ENCODE data around the gene CACNA1G.

CACNA1G gene

DNA sequence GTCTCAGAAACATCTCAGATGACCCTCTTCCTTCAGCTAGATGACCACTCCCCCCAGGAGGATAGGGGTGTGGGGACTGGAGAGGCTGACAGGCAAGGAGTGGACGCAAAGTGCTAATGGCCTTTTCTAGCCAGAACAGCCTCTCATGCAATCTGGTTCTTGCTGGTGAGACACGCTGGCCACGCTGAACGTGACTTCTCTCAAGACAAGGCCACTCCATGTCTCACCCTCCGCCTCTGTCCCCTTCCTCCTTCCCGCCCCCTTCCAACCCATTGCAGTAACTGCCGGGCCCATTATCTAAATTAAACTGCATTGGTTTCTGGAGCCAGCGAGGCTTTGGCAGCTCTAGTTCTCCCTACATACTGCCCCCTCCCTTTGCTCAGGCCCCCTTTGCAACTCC, 9.5 kb downstream of the CACNA1G start:
- DNase-seq: no peak

DNA sequence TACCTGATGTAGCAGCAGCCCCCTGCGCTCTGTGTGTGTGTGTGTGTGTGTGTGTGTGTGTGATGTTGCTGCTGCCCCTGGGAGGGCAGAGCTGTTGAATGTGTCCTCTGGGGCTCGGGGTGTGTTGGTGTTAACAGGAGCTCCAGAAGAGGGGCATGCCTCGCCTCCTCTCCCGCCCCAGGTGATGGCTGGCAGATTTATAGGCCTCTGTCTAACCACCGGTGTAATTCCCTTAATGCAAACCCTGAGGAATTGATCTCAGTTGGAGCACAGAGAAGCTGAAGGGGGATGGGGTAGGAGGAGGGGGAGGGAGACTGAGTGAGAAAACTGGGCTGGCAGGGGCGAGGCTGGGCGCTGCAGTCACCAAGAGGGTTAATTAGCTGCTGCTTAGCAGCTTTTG, 10.0 kb downstream of the CACNA1G start:
- no peak for DNase-seq

DNA sequence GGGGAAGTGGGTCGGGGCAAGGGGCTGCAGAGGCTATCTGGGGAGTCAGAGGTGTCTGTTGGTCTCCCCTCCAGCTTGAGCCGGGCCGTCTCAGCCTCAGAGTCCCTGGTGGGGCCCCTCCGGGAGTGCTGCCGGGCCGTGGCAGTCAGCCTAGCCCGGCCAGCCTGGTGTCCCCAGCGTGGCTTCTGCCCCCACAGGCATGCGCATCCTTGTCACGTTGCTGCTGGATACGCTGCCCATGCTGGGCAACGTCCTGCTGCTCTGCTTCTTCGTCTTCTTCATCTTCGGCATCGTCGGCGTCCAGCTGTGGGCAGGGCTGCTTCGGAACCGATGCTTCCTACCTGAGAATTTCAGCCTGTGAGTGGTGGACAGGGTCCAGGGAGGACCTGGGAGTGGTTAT, 11.2 kb downstream of the CACNA1G start:
- DNase-seq: no peak

DNA sequence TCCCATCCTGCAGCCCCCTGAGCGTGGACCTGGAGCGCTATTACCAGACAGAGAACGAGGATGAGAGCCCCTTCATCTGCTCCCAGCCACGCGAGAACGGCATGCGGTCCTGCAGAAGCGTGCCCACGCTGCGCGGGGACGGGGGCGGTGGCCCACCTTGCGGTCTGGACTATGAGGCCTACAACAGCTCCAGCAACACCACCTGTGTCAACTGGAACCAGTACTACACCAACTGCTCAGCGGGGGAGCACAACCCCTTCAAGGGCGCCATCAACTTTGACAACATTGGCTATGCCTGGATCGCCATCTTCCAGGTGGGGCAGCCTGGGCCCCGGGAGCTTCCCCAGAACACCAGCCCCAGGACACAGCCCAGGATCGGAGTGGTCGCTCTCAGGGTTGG, 12.0 kb downstream of the CACNA1G start:
- DNase-seq: no peak

DNA sequence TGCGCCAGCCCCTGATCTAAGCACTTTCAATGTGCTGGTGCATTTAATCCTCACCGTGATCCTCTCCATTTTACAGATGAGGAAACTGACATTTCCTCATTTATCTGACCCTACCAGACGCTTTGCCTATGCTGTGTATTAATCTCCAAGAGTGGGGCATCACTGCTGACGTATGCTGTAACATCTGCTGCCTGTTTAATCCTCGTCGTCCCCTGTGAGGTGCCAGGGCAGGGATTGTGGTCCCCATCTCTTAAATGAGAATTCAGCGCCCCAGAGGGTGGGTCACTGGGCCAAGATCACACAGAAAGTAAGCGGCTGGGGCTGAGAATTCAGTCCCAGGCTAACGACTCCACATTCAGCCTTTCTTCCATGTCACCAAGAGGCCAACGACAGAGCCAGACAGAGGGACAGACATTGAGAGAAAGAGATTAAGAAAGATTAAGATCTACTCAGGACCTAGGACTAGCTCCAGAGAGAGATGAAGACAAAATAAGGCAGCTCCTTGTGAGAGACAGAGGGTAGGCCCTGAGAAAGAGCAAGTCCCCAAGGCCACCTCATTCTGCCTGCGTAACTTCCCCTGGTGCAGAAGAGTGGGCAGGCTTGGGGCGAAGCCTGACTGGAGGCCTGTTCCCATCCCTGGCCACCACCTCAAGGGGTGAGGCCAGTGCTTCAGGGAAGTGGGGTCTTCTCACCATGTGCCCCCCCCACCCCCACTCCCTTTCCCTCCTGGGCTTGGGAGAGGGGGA, 13.5 kb downstream of the CACNA1G start:
- DNase-seq: no peak

DNA sequence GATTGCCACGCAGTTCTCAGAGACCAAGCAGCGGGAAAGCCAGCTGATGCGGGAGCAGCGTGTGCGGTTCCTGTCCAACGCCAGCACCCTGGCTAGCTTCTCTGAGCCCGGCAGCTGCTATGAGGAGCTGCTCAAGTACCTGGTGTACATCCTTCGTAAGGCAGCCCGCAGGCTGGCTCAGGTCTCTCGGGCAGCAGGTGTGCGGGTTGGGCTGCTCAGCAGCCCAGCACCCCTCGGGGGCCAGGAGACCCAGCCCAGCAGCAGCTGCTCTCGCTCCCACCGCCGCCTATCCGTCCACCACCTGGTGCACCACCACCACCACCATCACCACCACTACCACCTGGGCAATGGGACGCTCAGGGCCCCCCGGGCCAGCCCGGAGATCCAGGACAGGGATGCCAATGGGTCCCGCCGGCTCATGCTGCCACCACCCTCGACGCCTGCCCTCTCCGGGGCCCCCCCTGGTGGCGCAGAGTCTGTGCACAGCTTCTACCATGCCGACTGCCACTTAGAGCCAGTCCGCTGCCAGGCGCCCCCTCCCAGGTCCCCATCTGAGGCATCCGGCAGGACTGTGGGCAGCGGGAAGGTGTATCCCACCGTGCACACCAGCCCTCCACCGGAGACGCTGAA, 15.2 kb downstream of the CACNA1G start:
- DNase-seq: peak; percentile 53

DNA sequence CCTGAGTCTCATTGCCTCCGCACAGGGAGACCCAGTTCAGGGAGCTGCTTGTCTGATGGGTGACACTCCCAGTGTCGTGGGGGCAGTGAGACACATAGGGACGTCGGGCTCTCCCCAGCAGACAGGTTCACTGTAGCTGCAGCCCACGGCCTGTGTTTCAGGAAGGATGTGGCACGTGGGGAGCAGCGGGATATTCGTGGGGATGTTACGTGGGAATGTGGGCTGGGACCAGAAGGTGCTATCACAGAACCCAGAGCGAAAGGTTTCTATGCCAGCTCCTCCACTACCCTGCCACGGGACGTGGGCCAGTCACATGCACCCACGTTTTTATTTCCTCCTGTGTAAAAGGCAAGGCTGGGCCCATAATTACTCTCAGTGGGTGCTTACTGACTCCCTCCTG, 16.3 kb downstream of the CACNA1G start:
- no peak for DNase-seq

DNA sequence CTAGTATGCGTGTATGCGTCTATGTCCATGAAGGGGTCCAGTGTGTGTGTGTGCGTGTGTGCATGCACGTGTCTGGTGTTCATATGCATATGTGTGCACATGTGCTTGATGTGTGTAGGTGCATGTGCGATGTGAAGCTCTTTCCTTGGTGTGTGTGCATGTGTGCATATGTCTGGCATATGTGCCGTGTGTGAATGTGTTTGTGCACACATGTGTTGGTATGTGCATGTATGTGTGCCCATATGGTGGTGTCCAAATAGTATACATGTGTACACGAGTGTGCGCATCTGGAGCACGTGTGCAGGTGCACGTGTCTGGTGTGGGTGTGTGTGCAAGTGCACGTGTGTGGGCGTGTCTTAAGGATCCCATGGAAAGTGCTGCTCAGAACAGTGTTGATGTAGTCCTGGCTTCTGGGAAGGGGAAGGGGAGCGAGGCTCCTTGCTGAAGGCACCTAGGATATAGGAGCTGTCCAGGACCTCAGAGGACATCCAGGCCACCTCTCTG, 17.0 kb downstream of the CACNA1G start:
- DNase-seq: no peak

DNA sequence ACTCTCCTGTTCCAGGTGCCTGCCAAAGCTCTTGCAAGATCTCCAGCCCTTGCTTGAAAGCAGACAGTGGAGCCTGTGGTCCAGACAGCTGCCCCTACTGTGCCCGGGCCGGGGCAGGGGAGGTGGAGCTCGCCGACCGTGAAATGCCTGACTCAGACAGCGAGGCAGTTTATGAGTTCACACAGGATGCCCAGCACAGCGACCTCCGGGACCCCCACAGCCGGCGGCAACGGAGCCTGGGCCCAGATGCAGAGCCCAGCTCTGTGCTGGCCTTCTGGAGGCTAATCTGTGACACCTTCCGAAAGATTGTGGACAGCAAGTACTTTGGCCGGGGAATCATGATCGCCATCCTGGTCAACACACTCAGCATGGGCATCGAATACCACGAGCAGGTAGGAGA, 17.7 kb downstream of the CACNA1G start:
- no peak for DNase-seq

DNA sequence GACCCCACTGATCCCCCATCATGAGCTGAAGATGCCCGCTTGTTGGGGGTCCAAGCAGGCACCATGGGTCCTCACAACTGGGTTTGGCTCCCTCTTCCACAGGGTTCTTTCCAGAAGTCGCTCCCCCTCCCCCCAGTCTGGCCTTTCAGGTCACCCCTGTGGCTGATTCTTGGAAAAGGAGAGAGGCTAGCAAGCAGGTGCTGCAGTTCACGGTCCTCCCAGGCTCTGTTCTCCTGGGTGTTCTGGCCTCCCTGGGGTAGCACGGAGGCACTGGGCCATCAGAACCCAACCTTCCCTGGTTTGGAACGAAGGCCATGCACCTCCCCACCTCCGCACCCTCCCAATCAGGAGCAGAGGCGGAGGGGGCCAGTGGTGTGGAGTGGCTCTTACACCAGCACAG, 18.9 kb downstream of the CACNA1G start:
- DNase-seq: no peak

DNA sequence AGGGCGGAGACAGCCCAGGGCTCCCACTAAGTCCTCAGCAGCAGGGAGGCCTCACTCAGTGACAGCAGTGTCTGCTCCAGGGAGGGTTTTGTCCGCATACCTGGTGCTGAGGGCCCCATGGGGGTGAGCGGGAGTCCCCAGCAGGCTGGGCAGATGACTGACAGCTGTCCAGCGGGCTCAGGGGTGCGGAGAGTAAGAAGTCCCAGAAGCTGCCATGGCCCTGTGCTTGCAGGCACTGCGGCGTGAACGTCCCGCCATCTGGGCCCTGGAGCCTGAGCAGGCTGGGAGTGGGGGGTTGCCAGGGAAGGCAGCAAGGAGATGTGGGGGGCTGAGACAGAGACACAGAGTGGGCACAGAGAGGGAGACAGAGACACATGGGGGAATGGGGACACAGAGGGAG, 20.1 kb downstream of the CACNA1G start:
- no peak for DNase-seq

DNA sequence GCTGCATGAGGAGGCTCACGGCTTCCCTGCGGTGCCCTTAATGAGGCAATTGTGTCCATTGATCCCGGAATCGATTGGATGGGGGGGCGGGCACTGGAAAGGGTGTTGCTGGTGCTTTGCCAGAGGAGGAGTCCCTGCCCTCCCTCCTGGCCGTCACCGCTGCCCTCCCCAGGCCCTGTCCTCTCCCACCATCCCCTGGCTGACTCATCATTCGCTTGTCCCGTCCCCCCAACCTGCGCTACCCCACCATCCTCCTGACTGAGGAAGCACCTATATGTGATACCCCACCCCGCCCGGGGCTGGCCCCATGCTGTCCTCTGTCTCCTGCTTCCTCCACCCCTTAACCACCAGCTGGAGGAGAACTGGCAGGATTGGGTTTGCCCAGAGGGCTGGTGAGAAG, 20.8 kb downstream of the CACNA1G start:
- DNase-seq: no peak

DNA sequence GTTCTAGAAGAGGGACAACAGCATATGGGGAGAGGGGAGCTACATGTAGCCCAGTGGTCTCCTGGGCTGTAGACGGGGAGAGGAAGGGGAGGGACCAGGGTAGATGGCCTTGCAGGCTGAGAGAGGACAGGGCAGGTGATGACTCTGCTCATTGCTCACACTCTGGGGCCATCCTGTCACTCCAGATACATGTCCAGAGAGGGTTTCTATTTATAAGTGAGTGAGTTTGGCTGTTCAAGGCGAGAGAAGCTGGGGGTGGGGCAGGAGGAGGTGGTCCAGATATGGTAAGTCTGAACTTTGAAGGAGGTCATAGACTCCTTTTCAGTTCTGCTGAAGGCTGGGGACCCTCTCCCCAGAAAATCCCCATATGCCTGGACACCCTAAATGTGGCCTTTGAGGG, 22.2 kb downstream of the CACNA1G start:
- DNase-seq: no peak

DNA sequence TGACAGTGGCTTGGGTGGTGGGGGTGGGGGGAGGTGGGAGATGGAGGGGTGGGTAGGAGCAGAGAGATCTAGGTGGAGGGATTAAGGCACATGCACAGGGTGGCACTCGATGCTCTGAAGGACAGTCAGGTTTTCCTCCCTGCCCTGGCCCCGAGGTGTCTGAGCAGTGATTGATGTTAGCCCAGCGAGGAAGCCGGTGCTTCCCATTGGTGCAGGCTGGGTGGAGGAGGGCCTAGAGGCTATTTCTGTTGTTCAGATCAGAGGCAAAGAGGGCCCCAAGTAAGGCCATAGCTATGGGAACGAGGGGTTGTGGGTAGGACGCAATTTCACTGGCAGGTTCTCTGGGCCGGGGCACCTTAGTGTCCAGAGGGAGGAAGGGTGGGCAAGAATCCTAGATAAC, 23.1 kb downstream of the CACNA1G start:
- no peak for DNase-seq

DNA sequence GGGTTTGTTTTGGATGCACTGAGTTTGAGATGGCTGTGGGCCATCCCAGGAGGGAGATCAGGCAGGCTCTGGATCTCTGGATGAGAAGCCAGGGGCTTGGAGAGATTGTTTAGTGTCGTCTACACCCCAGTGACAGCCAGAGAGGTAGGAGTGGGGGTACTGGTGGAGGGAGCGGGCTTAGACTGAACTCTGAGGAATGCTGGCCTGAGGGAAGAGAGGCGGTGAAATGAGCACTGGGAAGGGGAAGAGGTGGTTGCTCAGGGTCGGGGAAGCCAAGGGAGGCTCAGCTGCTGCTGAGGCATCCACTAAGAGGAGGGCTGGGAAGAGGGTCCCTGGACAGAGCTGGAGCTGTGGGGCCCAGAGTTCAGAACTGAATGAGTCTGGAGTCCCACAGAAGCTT, 23.6 kb downstream of the CACNA1G start:
- no peak for DNase-seq

DNA sequence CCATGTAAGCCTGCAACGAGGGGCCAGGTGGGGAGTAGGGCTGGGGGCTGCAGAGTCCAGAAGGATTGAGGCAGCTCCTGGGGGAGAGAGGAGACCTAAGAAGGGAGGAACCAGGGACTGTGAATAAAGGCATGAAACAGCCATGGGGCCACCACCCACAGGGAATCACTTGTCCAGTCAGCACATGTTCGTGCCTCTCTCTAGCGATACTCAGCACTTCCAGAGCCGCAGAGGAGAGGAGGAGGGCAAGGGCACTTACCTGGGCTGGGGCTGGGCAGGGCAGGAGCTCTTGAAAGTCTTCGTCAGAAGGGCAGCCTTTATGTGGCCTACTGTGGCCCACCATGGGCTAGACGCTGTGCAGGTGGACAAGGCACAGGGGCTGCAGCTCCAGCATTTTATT, 24.2 kb downstream of the CACNA1G start:
- DNase-seq: peak; percentile 83

DNA sequence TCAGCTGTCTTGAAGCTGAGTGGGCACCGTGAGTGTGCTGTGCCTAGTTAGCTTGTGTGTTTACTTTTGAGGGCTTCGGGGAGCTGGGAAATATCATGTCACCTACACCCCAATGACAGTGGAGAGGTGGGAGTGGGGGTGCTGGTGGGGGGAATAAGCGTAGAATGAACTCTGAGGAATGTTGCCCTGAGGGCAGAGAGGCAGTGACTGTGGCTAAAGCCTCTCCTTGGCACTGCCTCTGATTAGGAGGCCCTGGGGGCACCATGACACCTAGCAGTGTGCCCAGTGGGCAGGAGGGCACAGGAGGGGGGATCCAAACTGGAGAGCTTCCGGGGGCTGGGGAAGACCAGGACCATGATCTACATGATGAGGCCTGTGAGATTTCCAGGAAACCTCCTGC, 24.8 kb downstream of the CACNA1G start:
- DNase-seq: no peak

DNA sequence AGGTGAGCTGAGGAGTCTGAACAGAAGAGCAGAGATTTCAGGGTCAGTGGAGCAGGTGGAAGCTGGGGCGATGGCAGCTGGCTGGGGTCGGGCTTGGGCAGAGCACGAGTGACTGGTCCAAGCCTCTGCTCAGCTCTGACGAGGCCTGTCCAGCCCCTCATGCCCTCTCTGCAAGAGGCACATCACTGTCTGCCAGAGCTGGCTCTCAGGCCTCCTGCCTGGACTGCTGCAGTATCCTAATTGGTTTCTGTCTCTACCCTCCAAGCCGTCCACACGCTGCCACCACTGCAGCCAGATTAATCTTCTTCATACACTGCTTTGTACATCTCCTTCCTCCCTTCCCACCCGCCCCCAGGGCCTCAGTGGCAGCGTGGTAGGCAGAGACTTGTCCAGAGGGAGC, 25.4 kb downstream of the CACNA1G start:
- no peak for DNase-seq

DNA sequence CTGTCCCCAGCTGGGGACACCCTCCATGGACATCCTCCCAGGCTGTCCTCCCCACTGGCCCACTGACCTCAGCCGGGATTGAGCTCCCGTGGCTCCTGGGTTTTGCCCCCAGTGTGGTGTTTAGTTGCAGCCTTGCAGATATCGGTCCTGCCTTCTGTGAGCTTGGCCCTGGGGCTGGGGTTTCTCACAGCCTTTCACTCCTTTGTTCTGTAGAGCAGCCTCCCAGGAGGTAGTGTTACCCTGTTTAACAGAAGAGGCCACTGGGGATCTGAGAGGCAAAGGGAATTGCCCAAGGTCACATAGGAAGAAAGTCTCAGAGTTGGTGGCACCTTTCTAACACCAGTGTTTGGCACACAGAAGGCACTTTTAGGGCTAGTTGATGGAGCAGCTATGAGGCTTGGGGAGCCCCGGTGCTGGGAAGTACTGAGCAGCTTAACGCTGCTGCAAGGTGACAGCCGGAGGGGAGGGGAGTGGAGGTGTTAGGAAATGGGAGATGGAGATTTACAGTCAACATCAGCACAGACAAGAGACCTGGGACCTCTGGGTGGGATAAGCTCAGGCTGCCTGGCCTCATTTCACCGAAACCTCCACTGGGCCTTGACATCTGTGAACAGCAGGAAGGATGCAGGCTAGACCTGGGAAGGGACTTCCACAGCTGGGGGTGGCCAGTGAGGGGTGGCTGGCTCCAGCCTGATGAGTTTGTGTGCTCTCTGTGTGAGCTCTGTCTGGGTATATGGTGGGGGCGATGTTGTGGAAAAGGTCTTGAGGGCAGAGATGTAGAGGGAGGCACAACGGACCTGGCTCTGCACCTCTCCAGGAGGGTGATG, 26.1 kb downstream of the CACNA1G start:
- DNase-seq: no peak

DNA sequence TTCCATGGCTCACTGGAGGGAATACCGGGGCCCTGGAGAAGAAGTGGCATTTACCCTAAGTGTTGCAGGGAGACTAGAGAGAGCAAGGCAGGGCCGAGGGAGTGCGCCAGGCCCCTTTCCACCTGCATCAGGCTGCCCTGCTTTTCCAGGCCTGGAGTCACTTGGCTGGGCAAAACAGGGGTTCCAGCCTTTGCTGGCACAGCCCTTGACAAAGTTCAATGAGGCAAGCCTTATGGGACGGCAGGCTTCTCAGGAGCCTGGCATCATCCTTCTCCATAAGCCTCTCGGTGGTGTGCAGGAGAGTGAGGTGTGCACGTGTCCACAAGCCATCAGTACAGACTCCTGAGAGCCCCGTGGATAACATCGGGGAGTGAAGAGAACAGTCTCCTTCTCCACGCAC, 27.1 kb downstream of the CACNA1G start:
- DNase-seq: no peak

DNA sequence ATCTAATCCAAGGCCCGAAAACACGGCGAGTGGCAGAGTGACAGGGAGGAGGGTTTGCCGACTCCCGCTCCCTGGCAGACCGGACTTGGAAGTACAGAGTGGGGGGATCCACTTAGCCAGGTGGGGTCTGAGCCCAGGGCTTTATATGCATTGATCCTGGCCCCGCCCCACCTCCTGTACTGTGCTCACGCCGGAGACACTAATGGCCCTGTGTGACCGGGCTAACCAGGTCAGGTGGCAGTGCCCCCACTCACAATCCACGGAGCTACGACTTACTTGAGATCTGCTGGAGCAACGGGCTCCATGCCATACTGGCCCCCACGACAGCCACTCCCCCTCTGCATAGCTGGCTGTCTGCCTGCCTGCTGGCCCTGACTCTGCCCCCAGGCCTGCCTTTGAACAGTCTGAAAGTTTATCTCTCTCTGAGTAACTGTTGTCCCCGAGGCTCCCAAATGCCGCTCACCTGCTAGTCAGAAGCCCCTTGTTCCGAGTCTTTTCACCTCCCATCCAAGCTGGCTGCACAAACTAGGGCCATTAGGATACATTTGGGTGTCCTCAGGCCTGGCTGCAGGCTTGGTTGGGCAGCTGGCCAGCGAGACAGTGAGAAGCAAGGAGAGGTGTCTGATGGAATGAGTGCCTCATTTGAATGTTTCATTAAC, 28.0 kb downstream of the CACNA1G start:
- DNase-seq: no peak

DNA sequence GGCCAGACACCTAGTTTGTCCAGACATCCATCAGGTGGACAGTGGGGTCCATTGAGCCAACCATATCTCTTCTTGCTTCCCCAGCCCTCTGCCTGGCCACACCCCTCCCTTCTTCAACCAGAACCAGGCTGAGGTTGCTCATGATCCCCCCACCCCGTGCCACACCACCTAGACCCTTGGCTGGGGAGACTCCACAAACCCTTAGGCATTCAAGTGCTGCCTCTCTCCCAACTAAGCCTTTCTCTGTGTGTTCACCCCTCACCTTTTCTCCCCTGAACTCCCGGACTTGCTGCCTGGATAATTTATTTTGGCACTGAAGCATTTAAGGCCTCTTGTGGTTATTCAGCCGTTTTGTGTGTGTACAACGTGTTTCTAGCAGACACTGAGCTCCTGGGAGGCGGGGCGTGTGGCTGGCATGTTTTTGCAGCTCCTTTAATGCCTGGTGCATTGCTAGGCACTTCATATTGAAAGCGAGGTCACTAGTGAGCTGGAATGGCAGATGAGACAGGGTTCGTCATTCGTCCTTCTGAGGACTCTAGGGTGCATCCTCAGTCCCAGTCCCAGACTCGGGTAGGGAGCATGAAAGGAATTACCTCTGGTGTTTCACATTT, 28.7 kb downstream of the CACNA1G start:
- peak; percentile 32 for DNase-seq
